COLO829 (cell line): ENCODE results near the gene AIM2.

ENCODE experiments used
- DNase-seq: peaks from one replicate; pipeline ENCODE4 v3.0.0; 2012; ENCODE audit warnings: low spot score

The AIM2 gene

DNA sequence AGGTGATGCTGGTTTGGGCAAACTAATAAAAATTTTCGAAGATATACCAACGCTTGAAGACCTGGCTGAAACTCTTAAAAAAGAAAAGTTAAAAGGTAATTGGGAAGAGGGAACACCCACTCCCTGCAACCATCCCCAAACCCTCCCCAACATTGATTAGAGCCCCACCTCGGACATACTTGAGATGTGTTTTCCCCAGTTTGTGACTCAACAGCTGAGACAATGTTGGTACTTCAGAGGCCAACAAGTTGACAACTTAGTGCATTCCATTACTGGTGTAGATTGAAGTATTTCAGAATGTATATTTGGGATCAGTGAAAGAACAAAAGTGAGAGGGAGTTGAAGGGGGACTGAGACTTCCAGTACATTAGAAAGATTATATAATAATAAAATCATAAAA lies 61.7 kb downstream of the AIM2 start:
- DNase-seq = no peak

DNA sequence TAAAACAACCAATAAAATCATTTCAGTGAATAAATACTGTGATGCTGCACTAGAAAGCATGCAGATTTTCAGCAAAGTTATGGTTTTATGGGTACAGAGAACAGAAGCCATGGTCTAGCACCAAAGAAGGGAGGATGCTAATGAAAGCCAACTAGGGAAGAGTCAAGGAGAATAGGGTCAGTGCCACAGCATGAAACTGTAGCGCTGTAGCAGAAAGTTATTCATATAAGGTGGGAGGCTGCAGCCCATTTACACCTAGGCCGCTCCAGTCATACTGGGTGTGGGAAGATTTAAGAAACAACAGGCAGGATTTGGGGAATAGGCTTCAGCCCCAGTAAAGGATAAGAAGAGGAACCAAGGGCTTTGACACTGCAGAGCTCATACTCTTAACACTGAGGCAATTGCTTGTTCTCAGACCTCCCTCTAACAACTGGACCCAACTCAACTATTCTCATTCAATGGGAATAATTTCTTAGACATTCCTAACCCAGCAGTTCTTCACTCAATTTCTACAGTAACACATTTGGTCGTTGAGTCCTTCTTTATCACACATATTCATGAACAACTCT lies 62.5 kb downstream of the AIM2 start:
- no peak for DNase-seq

DNA sequence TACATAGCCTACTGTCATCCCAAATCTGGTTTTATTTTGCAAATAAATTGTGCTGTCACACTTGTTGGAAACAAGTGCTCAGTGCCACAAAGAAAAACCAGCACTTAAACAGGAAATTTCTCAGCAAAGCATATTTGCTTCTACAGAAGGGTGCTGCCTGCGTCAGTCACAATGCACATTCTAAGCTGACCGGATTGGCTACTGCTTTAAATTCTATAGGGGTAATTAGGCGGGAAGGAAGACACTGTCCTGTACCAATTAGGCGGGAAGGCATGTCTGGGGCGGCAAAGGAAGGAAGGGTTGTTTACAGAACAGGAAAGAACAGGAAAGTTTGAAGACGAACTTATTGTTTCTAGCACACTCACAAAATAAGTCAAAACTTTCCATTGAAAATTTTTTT lies 64.1 kb downstream of the AIM2 start:
- DNase-seq = peak; percentile 73
